Subcutaneous adipose tissue (tissue), 4 donors: Measurements from ENCODE around the gene DHRS11. TPM values are rescaled to one million over a fixed set of nuclear protein-coding genes. Genes with fewer than 3 reads are reported as not detected.

Source experiments
- CTCF ChIP-seq: fragments of 450-650 bp; IDR thresholded peaks from one replicate; pipeline ENCODE4 v1.5.1; 2016; ENCODE audit warnings: low read depth, mild to moderate bottlenecking, control low read depth, antibody characterized with exemption, moderate library complexity
- total RNA-seq, 4 donors: library from RNA; depleted of rRNA; stranded (reverse); fragments of >200 nt; gene quantifications; one replicate each; pipeline ENCODE4 v1.1.0, GENCODE V29; 2016

The DHRS11 gene
- total RNA-seq, 4 donors from 2014 or later, result 5.3 to 12.1 (median 7.9) TPM

- TF ChIP-seq CTCF, result no peak
These were observed 9.8 kb downstream of the DHRS11 start, which contains the start of gene MRM1 for GRCh38 chr17:36601303-36602029. TSS of gene MRM1 (plus strand) at chr17:36601583. CDS start at chr17:36601811, 228 bp downstream.

- no peak for TF ChIP-seq CTCF
These were observed 10.5 kb downstream of the DHRS11 start for GRCh38 chr17:36602030-36602748.

- TF ChIP-seq CTCF, result no peak
These were observed 11.3 kb downstream of the DHRS11 start for GRCh38 chr17:36602924-36603384.

DNA sequence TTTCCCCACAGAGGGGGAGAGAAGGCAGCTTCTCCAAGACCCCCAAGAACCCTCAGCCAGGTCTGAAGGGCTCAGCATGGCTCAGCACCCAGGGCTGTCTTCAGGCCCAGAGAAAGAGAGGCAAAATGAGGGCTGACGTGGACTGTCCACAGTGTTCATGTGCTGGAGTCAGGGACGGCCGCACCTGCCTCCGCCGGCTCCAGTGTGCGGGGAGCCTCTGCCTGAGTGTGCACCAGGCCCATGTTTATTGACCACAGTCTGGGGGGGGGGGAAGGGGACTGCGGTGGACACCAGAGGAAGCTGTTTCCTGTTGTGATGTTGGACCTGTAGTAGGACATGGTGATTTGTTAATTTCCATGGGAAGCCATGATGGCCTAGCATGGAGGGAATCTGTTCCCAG is 16.6 kb downstream of the DHRS11 start:
- TF ChIP-seq CTCF, result no peak

DNA sequence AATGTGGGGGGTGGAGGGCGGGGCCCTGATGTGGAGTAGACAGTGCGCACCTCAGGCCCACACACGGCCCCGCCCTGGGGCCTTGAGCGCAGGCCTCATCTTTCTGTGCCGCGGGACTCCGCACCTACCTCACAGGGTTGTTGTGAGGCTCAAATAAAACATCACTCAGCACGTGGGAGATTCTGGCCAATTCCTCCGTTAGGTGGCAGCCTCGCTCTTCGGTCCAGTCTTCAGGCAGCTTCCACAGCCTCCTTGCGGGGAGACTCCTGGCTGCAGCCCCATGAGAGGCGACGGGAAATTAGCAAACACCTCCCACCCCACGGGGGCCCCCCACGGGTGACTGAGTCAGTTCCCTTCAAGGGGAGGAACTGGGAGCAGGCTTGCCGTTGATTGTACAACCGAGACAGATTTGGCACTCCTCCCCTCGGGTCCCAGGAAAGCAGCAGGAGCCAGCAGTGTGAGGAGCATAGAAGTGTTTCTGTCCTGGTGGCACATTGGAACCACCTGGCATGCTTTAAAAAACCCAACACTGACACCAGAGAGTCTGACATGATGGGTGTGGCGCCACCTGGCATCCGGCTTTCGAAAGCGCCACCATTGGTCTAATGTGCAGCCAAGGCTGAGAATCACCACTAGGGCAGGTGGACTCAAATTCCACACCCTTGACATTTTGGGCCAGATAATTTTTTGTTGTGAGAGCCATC is 17.3 kb downstream of the DHRS11 start:
- TF ChIP-seq CTCF, result no peak

GRCh38 chr17:36609498-36609862 is 17.8 kb downstream of the DHRS11 start:
- no peak for TF ChIP-seq CTCF

GRCh38 chr17:36610474-36610873 is 18.8 kb downstream of the DHRS11 start:
- TF ChIP-seq CTCF, result no peak
